ENCODE results near the gene EXOC4. TPM values are rescaled to one million over a fixed set of nuclear protein-coding genes. Genes with fewer than 3 reads are reported as not detected.

Gene EXOC4
- total RNA-seq, 4 donors from 2014 or later: 30.7 to 62.4 (median 40.4) TPM

DNA sequence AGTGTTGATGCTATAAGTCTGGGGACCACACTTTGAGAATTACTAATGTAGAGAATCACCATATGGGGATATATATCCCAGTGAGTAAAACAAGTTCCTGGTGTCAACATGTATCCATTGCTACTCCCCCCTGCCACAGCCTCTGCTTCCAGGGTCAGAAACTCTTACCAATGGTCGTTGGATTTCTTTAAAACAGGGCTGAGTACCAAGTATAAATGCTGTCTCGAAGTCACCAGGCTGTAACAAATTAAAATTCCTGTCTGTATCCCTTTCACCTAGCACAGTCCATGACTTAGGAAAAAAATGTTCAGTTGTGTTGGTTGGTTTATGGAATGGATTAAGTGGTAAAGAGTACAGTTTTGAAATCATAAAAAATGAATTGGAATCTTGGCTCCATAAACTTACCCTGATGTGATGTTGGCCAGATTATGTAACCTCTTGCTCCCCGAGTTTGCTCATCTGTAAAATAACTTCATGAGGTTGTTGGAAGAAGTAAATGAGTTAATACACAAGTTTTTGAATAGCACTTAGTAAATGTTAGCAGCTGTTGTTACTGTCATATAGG is 510.3 kb downstream of the EXOC4 start:
- Histone ChIP-seq H3K4me3 (no peak overlapping the region), H3K36me3 (no peaks in the 10 kb centered on the region), H3K27me3 (no peaks in the 10 kb centered on the region), H3K9me3 (no peaks in the 10 kb centered on the region), H3K27ac (no peak overlapping the region), H3K4me1 (no peaks in the 10 kb centered on the region)
- intact Hi-C loops (cut with DNase I): no loop called here
- DNase-seq: no peak
- no peak for TF ChIP-seq POLR2A (IDR thresholded peaks at IDR 0.05)
- TF ChIP-seq, protein P1, sequence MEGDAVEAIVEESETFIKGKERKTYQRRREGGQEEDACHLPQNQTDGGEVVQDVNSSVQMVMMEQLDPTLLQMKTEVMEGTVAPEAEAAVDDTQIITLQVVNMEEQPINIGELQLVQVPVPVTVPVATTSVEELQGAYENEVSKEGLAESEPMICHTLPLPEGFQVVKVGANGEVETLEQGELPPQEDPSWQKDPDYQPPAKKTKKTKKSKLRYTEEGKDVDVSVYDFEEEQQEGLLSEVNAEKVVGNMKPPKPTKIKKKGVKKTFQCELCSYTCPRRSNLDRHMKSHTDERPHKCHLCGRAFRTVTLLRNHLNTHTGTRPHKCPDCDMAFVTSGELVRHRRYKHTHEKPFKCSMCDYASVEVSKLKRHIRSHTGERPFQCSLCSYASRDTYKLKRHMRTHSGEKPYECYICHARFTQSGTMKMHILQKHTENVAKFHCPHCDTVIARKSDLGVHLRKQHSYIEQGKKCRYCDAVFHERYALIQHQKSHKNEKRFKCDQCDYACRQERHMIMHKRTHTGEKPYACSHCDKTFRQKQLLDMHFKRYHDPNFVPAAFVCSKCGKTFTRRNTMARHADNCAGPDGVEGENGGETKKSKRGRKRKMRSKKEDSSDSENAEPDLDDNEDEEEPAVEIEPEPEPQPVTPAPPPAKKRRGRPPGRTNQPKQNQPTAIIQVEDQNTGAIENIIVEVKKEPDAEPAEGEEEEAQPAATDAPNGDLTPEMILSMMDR (IDR thresholded peaks at IDR 0.05): no peak
- WGBS, 2 donors: 43 to 68% methylated on average over 3 of the region's 3 CpGs

DNA sequence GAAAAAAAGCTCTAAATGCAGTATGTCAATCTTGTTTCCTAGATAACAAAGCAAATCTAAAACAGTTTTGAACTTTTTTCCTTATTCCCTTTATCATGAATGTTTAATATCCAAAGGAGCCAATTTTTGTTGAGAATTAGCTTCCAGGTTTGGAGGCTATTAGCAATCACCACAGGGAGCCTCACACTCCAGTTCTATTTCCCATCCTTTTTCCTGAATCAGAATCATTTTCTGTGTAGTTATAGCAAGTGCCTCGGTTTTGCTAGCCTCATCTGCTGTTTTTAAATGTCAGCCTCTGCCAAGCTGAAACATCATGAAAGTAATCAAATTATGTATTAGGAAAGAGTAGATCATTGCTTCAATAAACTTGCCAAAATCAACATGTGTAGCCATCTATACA is 516.8 kb downstream of the EXOC4 start:
- Histone ChIP-seq H3K4me1 (peaks cover 0 to 32% (median 4%) of the 10 kb centered on the region in 3 donors), H3K4me3 (no peak overlapping the region), H3K27me3 (no peaks in the 10 kb centered on the region), H3K27ac (peak overlapping the region in 2 of 4 donors; percentile 4 to 20), H3K36me3 (no peaks in the 10 kb centered on the region), H3K9me3 (no peaks in the 10 kb centered on the region)
- 33 to 44% methylated on average over 1 of the region's 1 CpG for WGBS, 2 donors
- TF ChIP-seq, protein P1 (IDR thresholded peaks at IDR 0.05): no peak
- TF ChIP-seq POLR2A (IDR thresholded peaks at IDR 0.05): no peak
- intact Hi-C loops (cut with DNase I): no loop called here
- DNase-seq: no peak

DNA sequence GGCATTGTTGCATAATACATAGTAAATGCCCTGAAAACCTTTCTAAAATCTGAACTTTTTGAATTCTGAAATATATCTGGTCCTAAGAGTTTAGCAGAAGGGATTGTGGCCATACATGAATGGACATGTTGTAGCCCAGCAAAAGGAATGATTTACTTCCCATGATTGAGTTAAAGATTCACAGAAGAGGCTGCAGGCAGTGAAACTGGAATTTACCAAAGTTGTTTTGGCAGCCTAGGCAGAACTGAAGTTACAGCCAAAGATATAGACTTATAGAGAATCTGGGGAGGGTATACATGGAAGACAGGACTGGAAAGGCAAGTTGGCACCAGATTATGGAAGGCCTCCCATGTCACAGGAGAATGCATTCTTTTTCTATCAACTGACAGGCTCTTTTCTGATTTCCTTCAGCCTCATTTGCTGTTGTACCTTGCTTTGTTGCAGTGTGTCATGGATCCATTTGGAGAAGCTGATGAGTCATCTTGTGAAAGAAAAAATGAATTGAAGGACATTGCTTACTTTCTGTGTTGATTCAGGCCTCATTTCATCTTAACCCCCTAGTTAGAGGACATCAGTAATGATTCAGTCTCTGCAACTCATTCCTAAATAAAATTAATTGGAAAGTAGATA is 518.1 kb downstream of the EXOC4 start:
- Histone ChIP-seq H3K9me3 (no peaks in the 10 kb centered on the region), H3K4me1 (peaks cover 0 to 32% (median 4%) of the 10 kb centered on the region in 3 donors), H3K27me3 (no peaks in the 10 kb centered on the region), H3K27ac (peak overlapping the region in 3 of 4 donors; percentile 4 to 29 (median 21)), H3K4me3 (no peak overlapping the region), H3K36me3 (no peaks in the 10 kb centered on the region)
- intact Hi-C loops (cut with DNase I): no loop called here
- DNase-seq: no peak
- TF ChIP-seq, protein P1 (IDR thresholded peaks at IDR 0.05): no peak
- no peak for TF ChIP-seq POLR2A (IDR thresholded peaks at IDR 0.05)

DNA sequence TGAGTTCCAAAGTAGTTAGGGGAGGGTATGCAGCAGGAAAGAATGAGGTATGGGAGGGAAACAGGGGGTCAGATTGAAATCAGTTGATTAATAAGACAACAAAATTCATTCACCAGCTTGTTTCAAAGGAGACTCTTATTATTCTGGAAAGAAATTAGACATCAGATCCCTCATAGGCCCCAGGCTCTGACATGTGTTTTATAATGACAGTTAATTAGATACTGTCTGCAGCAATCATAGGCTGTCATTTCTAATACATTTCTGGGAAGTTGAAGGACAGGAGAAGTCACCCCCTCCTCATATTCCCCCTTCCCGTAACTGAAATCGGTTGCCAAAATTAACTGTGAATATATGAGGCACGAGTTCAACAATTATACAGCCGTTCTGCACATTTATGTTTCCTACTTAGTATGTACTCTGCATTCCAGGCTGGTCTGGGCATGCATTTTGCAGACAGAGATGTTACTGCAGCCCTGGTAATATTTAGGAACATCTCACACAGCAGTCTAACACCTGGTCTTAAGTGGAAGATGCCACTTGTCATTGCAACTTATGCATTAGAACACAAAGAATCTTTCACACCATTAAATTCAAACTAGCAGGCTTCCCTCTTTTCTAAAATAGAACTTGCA is 519.0 kb downstream of the EXOC4 start:
- TF ChIP-seq POLR2A (IDR thresholded peaks at IDR 0.05): no peak
- TF ChIP-seq, protein P1 (IDR thresholded peaks at IDR 0.05): no peak
- Histone ChIP-seq H3K4me3 (no peak overlapping the region), H3K4me1 (peaks cover 0 to 32% (median 4%) of the 10 kb centered on the region in 3 donors), H3K9me3 (no peaks in the 10 kb centered on the region), H3K27ac (peak overlapping the region in 3 of 4 donors; percentile 4 to 29 (median 21)), H3K36me3 (no peaks in the 10 kb centered on the region), H3K27me3 (no peaks in the 10 kb centered on the region)
- intact Hi-C loops (cut with DNase I): no loop called here
- DNase-seq: no peak
- WGBS, 2 donors: 43 to 56% methylated on average over 4 of the region's 4 CpGs

GRCh38 chr7:133773601-133774000 is 520.7 kb downstream of the EXOC4 start:
- no peaks in the 10 kb centered on the region for H3K27me3 ChIP-seq
- intact Hi-C loops (cut with DNase I): no loop called here

More at GRCh38 chr7:133773601-133774000, 520.7 kb downstream of the EXOC4 start:
- Histone ChIP-seq H3K9me3 (no peaks in the 10 kb centered on the region), H3K4me3 (no peak overlapping the region), H3K36me3 (no peaks in the 10 kb centered on the region), H3K27ac (no peak overlapping the region), H3K4me1 (peaks cover 0 to 32% (median 4%) of the 10 kb centered on the region in 3 donors)
- no peak for DNase-seq
- no peak for TF ChIP-seq POLR2A (IDR thresholded peaks at IDR 0.05)
- TF ChIP-seq, protein P1 (IDR thresholded peaks at IDR 0.05): no peak
- 64 to 95% methylated on average over 3 of the region's 3 CpGs for WGBS, 2 donors
